HEK293 (cell line): ENCODE results near the gene LRRK1.

ENCODE experiments used
- HOXD13 ChIP-seq: sonication (generic); formaldehyde crosslinking; IDR thresholded peaks from 2 replicates; pipeline ENCODE4 v1.8.0; 2022; ENCODE audit warnings: missing genetic modification reagents, borderline replicate concordance
- IKZF3 ChIP-seq: fragments of 450-650 bp; IDR thresholded peaks from 2 replicates; pipeline ENCODE4 v1.5.0; 2018; ENCODE audit warnings: missing biosample characterization, mild to moderate bottlenecking, missing genetic modification characterization, moderate library complexity
- YY1 ChIP-seq: fragments of 450-650 bp; formaldehyde crosslinking; IDR thresholded peaks from 2 replicates; pipeline ENCODE4 v1.5.1; 2018; ENCODE audit warnings: missing biosample characterization, missing genetic modification characterization
- ZNF133 ChIP-seq: fragments of 450-650 bp; formaldehyde crosslinking; IDR thresholded peaks from 2 replicates; pipeline ENCODE4 v1.5.1; 2016; ENCODE audit warnings: missing biosample characterization, missing genetic modification characterization
- ZNF248 ChIP-seq: fragments of 450-650 bp; formaldehyde crosslinking; IDR thresholded peaks from 2 replicates; pipeline ENCODE4 v1.5.1; 2017; ENCODE audit warnings: missing biosample characterization, missing genetic modification characterization
- ZNF324 ChIP-seq: fragments of 450-650 bp; formaldehyde crosslinking; IDR thresholded peaks from 2 replicates; pipeline ENCODE4 v1.5.1; 2016; ENCODE audit warnings: missing biosample characterization, missing genetic modification characterization
- ZNF629 ChIP-seq: fragments of 450-650 bp; formaldehyde crosslinking; IDR thresholded peaks from 2 replicates; pipeline ENCODE4 v1.5.1; 2017; ENCODE audit warnings: missing biosample characterization, missing genetic modification characterization
- ZNF654 ChIP-seq: fragments of 450-650 bp; formaldehyde crosslinking; IDR thresholded peaks from 2 replicates; pipeline ENCODE4 v1.5.1; 2016; ENCODE audit warnings: low read depth, missing biosample characterization, missing genetic modification characterization
- ZNF677 ChIP-seq: fragments of 450-650 bp; IDR thresholded peaks from 2 replicates; pipeline ENCODE4 v1.5.0; 2018; ENCODE audit warnings: missing biosample characterization, mild to moderate bottlenecking, missing genetic modification characterization, moderate library complexity
- ZNF704 ChIP-seq: fragments of 450-650 bp; formaldehyde crosslinking; IDR thresholded peaks from 2 replicates; pipeline ENCODE4 v1.5.1; 2016; ENCODE audit warnings: missing biosample characterization, missing genetic modification characterization
- TF ChIP-seq, protein P1 (sequence below): fragments of 450-650 bp; formaldehyde crosslinking; IDR thresholded peaks from 2 replicates; pipeline ENCODE4 v1.5.1; 2016; ENCODE audit warnings: missing biosample characterization, missing genetic modification characterization
- TF ChIP-seq, protein P2 (sequence below): fragments of 450-650 bp; formaldehyde crosslinking; IDR thresholded peaks from 2 replicates; pipeline ENCODE4 v1.5.1; 2016; ENCODE audit warnings: missing biosample characterization, missing genetic modification characterization

- TF ChIP-seq YY1 (tag by site-specific recombination): no peak
- TF ChIP-seq, protein P1, sequence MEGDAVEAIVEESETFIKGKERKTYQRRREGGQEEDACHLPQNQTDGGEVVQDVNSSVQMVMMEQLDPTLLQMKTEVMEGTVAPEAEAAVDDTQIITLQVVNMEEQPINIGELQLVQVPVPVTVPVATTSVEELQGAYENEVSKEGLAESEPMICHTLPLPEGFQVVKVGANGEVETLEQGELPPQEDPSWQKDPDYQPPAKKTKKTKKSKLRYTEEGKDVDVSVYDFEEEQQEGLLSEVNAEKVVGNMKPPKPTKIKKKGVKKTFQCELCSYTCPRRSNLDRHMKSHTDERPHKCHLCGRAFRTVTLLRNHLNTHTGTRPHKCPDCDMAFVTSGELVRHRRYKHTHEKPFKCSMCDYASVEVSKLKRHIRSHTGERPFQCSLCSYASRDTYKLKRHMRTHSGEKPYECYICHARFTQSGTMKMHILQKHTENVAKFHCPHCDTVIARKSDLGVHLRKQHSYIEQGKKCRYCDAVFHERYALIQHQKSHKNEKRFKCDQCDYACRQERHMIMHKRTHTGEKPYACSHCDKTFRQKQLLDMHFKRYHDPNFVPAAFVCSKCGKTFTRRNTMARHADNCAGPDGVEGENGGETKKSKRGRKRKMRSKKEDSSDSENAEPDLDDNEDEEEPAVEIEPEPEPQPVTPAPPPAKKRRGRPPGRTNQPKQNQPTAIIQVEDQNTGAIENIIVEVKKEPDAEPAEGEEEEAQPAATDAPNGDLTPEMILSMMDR (tag by site-specific recombination): no peak
- no peak for TF ChIP-seq ZNF654 (tag by site-specific recombination)
- no peak for TF ChIP-seq ZNF133 (tag by site-specific recombination)
- no peak for TF ChIP-seq ZNF629
- TF ChIP-seq ZNF677 (tag by site-specific recombination): no peak
- TF ChIP-seq, protein P2, sequence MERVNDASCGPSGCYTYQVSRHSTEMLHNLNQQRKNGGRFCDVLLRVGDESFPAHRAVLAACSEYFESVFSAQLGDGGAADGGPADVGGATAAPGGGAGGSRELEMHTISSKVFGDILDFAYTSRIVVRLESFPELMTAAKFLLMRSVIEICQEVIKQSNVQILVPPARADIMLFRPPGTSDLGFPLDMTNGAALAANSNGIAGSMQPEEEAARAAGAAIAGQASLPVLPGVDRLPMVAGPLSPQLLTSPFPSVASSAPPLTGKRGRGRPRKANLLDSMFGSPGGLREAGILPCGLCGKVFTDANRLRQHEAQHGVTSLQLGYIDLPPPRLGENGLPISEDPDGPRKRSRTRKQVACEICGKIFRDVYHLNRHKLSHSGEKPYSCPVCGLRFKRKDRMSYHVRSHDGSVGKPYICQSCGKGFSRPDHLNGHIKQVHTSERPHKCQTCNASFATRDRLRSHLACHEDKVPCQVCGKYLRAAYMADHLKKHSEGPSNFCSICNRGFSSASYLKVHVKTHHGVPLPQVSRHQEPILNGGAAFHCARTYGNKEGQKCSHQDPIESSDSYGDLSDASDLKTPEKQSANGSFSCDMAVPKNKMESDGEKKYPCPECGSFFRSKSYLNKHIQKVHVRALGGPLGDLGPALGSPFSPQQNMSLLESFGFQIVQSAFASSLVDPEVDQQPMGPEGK: no peak
- no peak for TF ChIP-seq IKZF3
- no peak for TF ChIP-seq ZNF248 (tag by site-specific recombination)
- no peak for TF ChIP-seq ZNF324 (tag by site-specific recombination)
- no peak for TF ChIP-seq ZNF704 (tag by site-specific recombination)
- TF ChIP-seq HOXD13: no peak
Observed at GRCh38 chr15:101064795-101065569, 145.8 kb downstream of the LRRK1 start.
